GM19452 (cell line): ENCODE data around the gene VSX2.

Experiments used
- ATAC-seq: cut with Tn5 transposase; IDR thresholded peaks from one replicate; pipeline ENCODE4 v1.9.1; 2021; ENCODE audit not compliant: unreplicated experiment

The VSX2 gene

GRCh38 chr14:74301594-74302151 lies 62.4 kb downstream of the VSX2 start:
- ATAC-seq = no peak

GRCh38 chr14:74302152-74302628 lies 62.9 kb downstream of the VSX2 start:
- ATAC-seq = peak; percentile 43

GRCh38 chr14:74302634-74303569 lies 63.7 kb downstream of the VSX2 start, which contains the start of gene ABCD4:
ABCD4 (minus strand) TSS chr14:74302934; CDS start chr14:74302912, 22 bp downstream.
- peak; percentile 97 for ATAC-seq

- no peak for ATAC-seq
Measured at GRCh38 chr14:74308695-74309094, 69.4 kb downstream of the VSX2 start.

- no peak for ATAC-seq
Measured at GRCh38 chr14:74309125-74310022, 70.1 kb downstream of the VSX2 start.

- ATAC-seq = no peak
Measured at GRCh38 chr14:74312161-74312560, 72.9 kb downstream of the VSX2 start.
